Right atrium auricular region (tissue), 2 donors: ENCODE data around the gene RPN1. TPM values are rescaled to one million over a fixed set of nuclear protein-coding genes. Genes with fewer than 3 reads are reported as not detected.
"Not testable (repeated sequence)": the region's sequence is repeated elsewhere in the genome, so short reads cannot be mapped to it uniquely, and the experiment has no call there.

ENCODE experiments used
- DNase-seq: peaks from one replicate; pipeline ENCODE4 v3.0.0-alpha.2; 2019; ENCODE audit warnings: low spot score
- H3K27ac ChIP-seq, 2 donors: fragments of 200-600 bp; sonication (generic); 1 replicate in 1 of 2; 2 replicates in 1 of 2; pipeline ENCODE4 v1.5.1; 2016 to 2019
- H3K27me3 ChIP-seq, 2 donors: fragments of 200-600 bp; sonication (generic); one replicate each; pipeline versions ENCODE4 v1.5.1 to v1.6.0; 2017 to 2019
- H3K36me3 ChIP-seq: fragments of 200-600 bp; sonication (generic); one replicate; pipeline ENCODE4 v1.5.1; 2016
- H3K4me1 ChIP-seq, 2 donors: fragments of 200-600 bp; sonication (generic); one replicate each; pipeline versions ENCODE4 v1.5.1 to v1.6.0; 2017 to 2019
- H3K4me3 ChIP-seq, 2 donors: fragments of 200-600 bp; sonication (generic); 1 replicate in 1 of 2; 2 replicates in 1 of 2; pipeline ENCODE4 v1.5.1; 2017 to 2019; ENCODE audit warnings: mild to moderate bottlenecking in 1 of 2, moderate library complexity in 1 of 2
- H3K9me3 ChIP-seq, 2 donors: fragments of 200-600 bp; sonication (generic); one replicate each; pipeline ENCODE4 v1.5.1; 2019
- total RNA-seq, 2 donors: library from RNA; depleted of rRNA; stranded (reverse); fragments of >200 nt; gene quantifications; one replicate each; pipeline ENCODE4 v1.1.0, GENCODE V29; 2016
- TF ChIP-seq, protein P1 (sequence below), 2 donors: fragments of 200-600 bp; sonication (generic); IDR thresholded peaks; one replicate each; pipeline ENCODE4 v1.5.1; 2019; ENCODE audit warnings: antibody characterized with exemption in 2 of 2

Gene RPN1
- total RNA-seq, 2 donors from 2014 or later, result 168 to 189 TPM

DNA sequence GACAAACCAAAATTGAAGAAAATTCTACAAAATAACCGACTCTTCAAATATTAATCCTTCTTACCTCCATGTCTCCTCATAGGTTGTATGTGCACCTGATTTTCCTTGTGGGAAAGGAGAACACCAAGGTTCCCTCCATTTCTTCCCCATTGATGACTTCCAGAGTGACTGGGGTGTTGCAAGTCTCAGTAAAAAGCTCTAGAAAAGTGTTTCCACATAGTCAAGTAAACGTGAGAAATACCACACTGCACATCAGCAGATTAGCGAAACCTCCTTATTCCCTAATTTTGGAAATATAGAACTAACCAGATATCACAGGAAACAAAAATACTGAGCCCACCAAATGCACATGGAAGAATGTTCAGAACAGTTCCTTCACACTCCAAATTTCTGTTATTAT is 4.9 kb upstream of the RPN1 start:
- Histone ChIP-seq H3K4me1 (no peaks in the 10 kb centered on the region), H3K4me3 (no peak overlapping the region), H3K27me3 (no peaks in the 10 kb centered on the region), H3K36me3 (no peaks in the 10 kb centered on the region), H3K27ac (no peak overlapping the region), H3K9me3 (no peaks in the 10 kb centered on the region)
- DNase-seq, result no peak
- TF ChIP-seq, protein P1, sequence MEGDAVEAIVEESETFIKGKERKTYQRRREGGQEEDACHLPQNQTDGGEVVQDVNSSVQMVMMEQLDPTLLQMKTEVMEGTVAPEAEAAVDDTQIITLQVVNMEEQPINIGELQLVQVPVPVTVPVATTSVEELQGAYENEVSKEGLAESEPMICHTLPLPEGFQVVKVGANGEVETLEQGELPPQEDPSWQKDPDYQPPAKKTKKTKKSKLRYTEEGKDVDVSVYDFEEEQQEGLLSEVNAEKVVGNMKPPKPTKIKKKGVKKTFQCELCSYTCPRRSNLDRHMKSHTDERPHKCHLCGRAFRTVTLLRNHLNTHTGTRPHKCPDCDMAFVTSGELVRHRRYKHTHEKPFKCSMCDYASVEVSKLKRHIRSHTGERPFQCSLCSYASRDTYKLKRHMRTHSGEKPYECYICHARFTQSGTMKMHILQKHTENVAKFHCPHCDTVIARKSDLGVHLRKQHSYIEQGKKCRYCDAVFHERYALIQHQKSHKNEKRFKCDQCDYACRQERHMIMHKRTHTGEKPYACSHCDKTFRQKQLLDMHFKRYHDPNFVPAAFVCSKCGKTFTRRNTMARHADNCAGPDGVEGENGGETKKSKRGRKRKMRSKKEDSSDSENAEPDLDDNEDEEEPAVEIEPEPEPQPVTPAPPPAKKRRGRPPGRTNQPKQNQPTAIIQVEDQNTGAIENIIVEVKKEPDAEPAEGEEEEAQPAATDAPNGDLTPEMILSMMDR (IDR thresholded peaks at IDR 0.05), result no peak

DNA sequence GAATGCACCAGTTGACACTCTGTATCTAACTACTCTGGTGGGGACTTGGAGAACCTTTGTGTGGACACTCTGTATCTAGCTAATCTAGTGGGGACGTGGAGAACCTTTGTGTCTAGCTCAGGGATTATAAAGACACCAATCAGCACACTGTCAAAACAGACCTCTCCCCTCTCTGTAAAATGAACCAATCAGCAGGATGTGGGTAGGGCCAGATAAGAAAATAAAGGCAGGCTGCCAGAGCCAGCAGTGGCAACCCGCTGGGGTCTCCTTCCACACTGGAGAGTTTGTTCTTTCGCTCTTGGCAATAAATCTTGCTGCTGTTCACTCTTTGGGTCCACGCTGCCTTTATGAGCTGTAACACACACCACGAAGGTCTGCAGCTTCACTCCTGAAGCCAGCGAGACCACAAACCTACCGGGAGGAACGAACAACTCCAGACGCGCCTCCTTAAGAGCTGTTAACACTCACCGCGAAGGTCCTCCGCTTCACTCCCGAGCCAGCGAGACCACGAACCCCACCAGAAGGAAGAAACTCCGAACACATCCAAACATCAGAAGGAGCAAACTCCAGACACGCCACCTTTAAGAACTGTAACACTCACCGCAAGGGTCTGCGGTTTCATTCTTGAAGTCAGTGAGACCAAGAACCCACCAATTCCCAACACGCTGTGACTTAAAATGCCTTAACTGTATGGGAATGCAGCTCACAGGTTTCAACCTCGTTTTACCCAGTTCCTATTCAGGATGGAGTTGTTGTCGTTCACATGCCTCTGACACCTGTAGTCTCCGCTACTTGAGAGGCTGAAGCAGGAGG is 3.6 kb upstream of the RPN1 start:
- not testable (repeated sequence) for H3K9me3 ChIP-seq, H3K27me3 ChIP-seq, H3K4me3 ChIP-seq, H3K36me3 ChIP-seq, DNase-seq, H3K4me1 ChIP-seq, H3K27ac ChIP-seq

DNA sequence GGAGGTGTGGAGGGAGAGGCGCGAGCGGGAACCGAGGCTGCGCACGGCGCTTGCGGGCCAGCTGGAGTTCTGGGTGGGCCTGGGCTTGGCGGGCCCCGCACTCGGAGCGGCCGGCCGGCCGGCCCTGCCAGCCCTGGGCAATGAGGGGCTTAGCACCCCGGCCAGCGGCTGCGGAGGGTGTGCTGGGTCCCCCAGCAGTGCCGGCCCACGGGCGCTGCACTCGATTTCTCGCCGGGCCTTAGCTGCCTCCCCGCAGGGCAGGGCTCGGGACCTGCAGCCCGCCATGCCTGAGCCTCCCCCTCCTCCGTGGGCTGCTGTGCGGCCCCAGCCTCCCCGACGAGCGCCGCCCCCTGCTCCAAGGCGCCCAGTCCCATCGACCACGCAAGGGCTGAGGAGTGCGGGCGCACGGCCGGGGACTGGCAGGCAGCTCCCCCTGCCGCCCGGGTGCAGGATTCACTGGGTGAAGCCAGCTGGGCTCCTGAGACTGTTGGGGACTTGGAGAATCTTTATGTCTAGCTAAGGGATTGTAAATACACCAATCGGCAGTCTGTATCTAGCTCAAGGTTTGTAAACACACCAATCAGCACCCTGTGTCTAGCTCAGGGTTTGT is 2.9 kb upstream of the RPN1 start:
- H3K36me3 ChIP-seq, DNase-seq, H3K9me3 ChIP-seq, H3K27me3 ChIP-seq, H3K27ac ChIP-seq: not testable (repeated sequence)
- H3K4me3 ChIP-seq, result peak overlapping the region in 1 of 2 donors; percentile 19
- peaks cover 0 to 13% of the 10 kb centered on the region in 2 donors for H3K4me1 ChIP-seq

DNA sequence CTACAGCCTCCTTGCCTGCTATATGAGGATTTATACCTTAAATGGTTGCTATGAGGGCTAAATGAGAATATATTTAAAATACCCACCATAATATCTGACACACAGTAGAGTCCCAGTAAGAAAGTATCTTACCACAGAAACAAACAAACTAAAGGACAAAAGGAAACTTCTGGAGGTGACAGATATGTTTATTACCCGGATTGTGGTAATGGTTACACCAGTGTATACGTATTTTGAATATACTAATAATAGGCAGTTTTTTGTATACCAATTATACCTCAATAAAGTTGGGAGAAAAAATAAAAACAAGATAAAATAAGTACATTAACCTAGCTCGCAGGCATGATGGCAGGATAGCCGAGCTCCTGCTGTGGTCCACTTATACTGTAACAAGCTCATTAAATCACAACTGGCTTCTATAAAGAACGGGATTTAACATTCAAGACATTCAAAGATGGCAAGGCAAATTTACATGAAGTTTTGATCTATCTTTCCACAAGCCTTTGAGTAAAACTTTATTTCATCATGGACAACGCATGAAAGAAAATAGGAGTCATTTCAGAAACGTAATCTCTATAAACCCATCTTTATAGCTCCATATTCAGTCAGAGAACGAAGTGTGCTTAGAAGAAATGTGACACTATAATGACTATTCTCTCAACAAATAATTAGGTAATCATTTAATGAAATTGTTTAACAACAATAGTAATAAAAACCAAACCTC is 1.5 kb downstream of the RPN1 start:
- Histone ChIP-seq H3K27me3 (no peaks in the 10 kb centered on the region), H3K27ac (peak overlapping the region; percentile 99 to 100), H3K4me3 (peak overlapping the region; percentile 98 to 100), H3K4me1 (peaks cover 0 to 21% of the 10 kb centered on the region in 2 donors), H3K9me3 (no peaks in the 10 kb centered on the region), H3K36me3 (peaks cover 9% of the 10 kb centered on the region)
- TF ChIP-seq, protein P1 (IDR thresholded peaks at IDR 0.05), result no peak
- no peak for DNase-seq

DNA sequence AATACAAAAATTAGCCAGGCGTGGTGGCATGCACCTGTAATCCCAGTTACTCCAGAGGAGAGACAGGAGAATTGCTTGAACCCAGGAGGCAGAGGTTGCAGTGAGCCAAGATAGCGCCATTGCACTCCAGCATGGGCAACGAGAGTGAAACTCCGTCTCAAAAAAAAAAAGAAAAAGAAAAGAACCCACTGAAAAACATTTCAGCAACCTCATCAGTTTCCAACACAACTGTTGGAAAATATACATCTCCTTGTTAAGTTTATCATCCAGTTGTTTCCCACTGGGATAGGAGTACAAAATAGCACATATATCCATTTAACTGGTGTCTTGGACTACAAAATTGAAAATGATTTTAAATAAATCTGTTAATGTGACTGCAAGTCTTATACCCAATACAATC is 2.2 kb downstream of the RPN1 start:
- Histone ChIP-seq H3K4me1 (peaks cover 0 to 21% of the 10 kb centered on the region in 2 donors), H3K27ac (peak overlapping the region in 1 of 2 donors; percentile 100), H3K27me3 (no peaks in the 10 kb centered on the region), H3K4me3 (no peak overlapping the region), H3K9me3 (no peaks in the 10 kb centered on the region), H3K36me3 (peaks cover 16% of the 10 kb centered on the region)
- TF ChIP-seq, protein P1 (IDR thresholded peaks at IDR 0.05), result no peak
- no peak for DNase-seq

DNA sequence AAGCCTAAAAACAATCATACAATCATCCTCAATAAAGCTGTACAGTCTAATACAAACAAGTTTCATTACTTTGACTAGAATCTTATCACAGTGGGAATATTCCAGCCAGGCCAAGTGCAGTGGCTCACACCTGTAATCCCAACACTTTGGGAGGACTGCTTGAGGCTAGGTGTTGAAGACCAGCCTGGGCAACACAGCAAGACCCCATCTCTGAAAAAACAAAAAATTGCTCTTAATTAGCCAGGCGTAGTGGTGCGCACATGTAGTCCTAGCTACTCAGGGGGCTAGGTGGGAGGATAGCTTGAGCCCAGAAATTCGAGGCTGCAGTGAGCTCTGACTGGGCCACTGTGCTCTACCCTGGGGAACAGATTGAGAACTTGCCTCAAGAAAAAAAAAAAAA is 3.3 kb downstream of the RPN1 start:
- H3K36me3 ChIP-seq, result peaks cover 27% of the 10 kb centered on the region
- H3K27me3 ChIP-seq, result no peaks in the 10 kb centered on the region
- TF ChIP-seq, protein P1 (IDR thresholded peaks at IDR 0.05), result no peak
- no peak overlapping the region for H3K4me3 ChIP-seq
- no peak overlapping the region for H3K27ac ChIP-seq
- peaks cover 0 to 21% of the 10 kb centered on the region in 2 donors for H3K4me1 ChIP-seq
- DNase-seq, result no peak
- no peaks in the 10 kb centered on the region for H3K9me3 ChIP-seq
